HepG2 (cell line): ENCODE measurements around the gene CEP20. TPM values are rescaled to one million over a fixed set of nuclear protein-coding genes. Genes with fewer than 3 reads are reported as not detected.

Experiments
- CBX2 ChIP-seq, 2 experiments: fragments of 200-600 bp in 1 of 2; sonication (generic); formaldehyde crosslinking in 1 of 2; IDR thresholded peaks; 2 replicates each; pipeline versions ENCODE4 v1.7.0 to v1.8.1; 2018 to 2022; ENCODE audit warnings: low read depth in 2 of 2, low read length in 1 of 2, mild to moderate bottlenecking in 1 of 2, missing genetic modification reagents in 1 of 2
- CEBPG ChIP-seq: IDR thresholded peaks from 2 replicates; pipeline ENCODE4 v1.6.1; 2016
- ETV6 ChIP-seq: sonication (generic); formaldehyde crosslinking; conservative IDR thresholded peaks from 2 replicates; pipeline ENCODE4 v1.4.0; 2020; ENCODE audit warnings: missing genetic modification reagents
- ISL2 ChIP-seq: sonication (generic); formaldehyde crosslinking; IDR thresholded peaks from 2 replicates; pipeline ENCODE4 v1.5.0; 2020; ENCODE audit warnings: missing genetic modification reagents
- NFE2L2 ChIP-seq: fragments of 150-350 bp; IDR thresholded peaks from 2 replicates; pipeline ENCODE4 v1.6.1; 2014; ENCODE audit warnings: low read length
- NR2F2 ChIP-seq: IDR thresholded peaks from 2 replicates; pipeline ENCODE4 v1.6.1; 2012; ENCODE audit warnings: low read depth, inconsistent platforms, borderline replicate concordance
- POGZ ChIP-seq: sonication (generic); formaldehyde crosslinking; IDR thresholded peaks from 2 replicates; pipeline ENCODE4 v1.4.0; 2020; ENCODE audit warnings: mild to moderate bottlenecking, missing genetic modification reagents
- RBM39 ChIP-seq: fragments of 200-400 bp; formaldehyde crosslinking; IDR thresholded peaks from one replicate; pipeline ENCODE4 v1.6.1; 2018; ENCODE audit warnings: antibody characterized with exemption, mild to moderate bottlenecking, low read depth, low read length; ENCODE audit not compliant: poor library complexity, severe bottlenecking
- SPEN ChIP-seq: sonication (generic); formaldehyde crosslinking; IDR thresholded peaks from 2 replicates; pipeline ENCODE4 v1.5.1; 2020; ENCODE audit warnings: low read depth, mild to moderate bottlenecking, missing genetic modification reagents
- YEATS2 ChIP-seq: sonication (generic); formaldehyde crosslinking; IDR thresholded peaks from 2 replicates; pipeline ENCODE4 v1.4.0; 2020; ENCODE audit warnings: missing genetic modification reagents, borderline replicate concordance
- ZC3H13 ChIP-seq: sonication (generic); formaldehyde crosslinking; IDR thresholded peaks from 2 replicates; pipeline ENCODE4 v1.8.1; 2023; ENCODE audit warnings: mild to moderate bottlenecking, missing genetic modification reagents, moderate library complexity
- ZNF614 ChIP-seq: IDR thresholded peaks from 2 replicates; pipeline ENCODE4 v1.6.1; 2018; ENCODE audit warnings: missing biosample characterization, missing genetic modification reagents, inconsistent platforms, borderline replicate concordance
- ZNF7 ChIP-seq: IDR thresholded peaks from 2 replicates; pipeline ENCODE4 v1.6.1; 2016; ENCODE audit warnings: missing biosample characterization, missing genetic modification reagents
- ZNF737 ChIP-seq: sonication (generic); formaldehyde crosslinking; IDR thresholded peaks from 2 replicates; pipeline ENCODE4 v1.5.0; 2020; ENCODE audit warnings: missing genetic modification reagents, mild to moderate bottlenecking, borderline replicate concordance
- polyA plus RNA-seq, 8 experiments: library from polyadenylated mRNA; depleted of rRNA in 3 of 8; stranded (reverse) in 7 of 8; unstranded in 1 of 8; fragments of >200 nt; fragmentation: Illumina TruSeq in 4 of 8; extraction: Trizol in 4 of 8; gene quantifications; 2 replicates each; pipeline versions ENCODE4 v1.2.1 to v1.2.3, GENCODE V29; 2011 to 2016; ENCODE audit warnings: low read depth in 4 of 8, missing spikeins in 1 of 8, mixed read lengths in 1 of 8; ENCODE audit not compliant: insufficient read depth in 1 of 8
- total RNA-seq, 5 experiments: library from RNA; depleted of rRNA; stranded (reverse); fragments of >200 nt; fragmentation: Illumina TruSeq; extraction: Trizol; gene quantifications; 2 replicates each; pipeline ENCODE4 v1.2.3, GENCODE V29; 2016; ENCODE audit warnings: low read depth in 1 of 5
- TF ChIP-seq, protein P1 (sequence below): sonication (generic); formaldehyde crosslinking; IDR thresholded peaks from 2 replicates; pipeline ENCODE4 v1.4.0; 2020; ENCODE audit warnings: missing genetic modification reagents, borderline replicate concordance
- TF ChIP-seq, protein P2 (sequence below): sonication (generic); formaldehyde crosslinking; IDR thresholded peaks from 2 replicates; pipeline ENCODE4 v1.5.0; 2020; ENCODE audit warnings: missing genetic modification reagents
- TF ChIP-seq, protein P3 (sequence below): sonication (generic); formaldehyde crosslinking; IDR thresholded peaks from 2 replicates; pipeline ENCODE4 v1.4.0; 2020; ENCODE audit warnings: mild to moderate bottlenecking, missing genetic modification reagents
- TF ChIP-seq, protein P4 (sequence below): sonication (generic); formaldehyde crosslinking; IDR thresholded peaks from 2 replicates; pipeline ENCODE4 v1.8.0; 2022; ENCODE audit warnings: missing genetic modification reagents, mild to moderate bottlenecking, moderate library complexity, borderline replicate concordance
- TF ChIP-seq, protein P5 (sequence below): sonication (generic); formaldehyde crosslinking; IDR thresholded peaks from 2 replicates; pipeline ENCODE4 v1.8.0; 2023; ENCODE audit warnings: mild to moderate bottlenecking, missing genetic modification reagents

CEP20 gene
- total and polyA plus RNA-seq, 2 of the 13 experiments (the other 11 are each of a cell fraction or from before 2014, with no cell fraction given) = 53.0 to 54.1 TPM

DNA sequence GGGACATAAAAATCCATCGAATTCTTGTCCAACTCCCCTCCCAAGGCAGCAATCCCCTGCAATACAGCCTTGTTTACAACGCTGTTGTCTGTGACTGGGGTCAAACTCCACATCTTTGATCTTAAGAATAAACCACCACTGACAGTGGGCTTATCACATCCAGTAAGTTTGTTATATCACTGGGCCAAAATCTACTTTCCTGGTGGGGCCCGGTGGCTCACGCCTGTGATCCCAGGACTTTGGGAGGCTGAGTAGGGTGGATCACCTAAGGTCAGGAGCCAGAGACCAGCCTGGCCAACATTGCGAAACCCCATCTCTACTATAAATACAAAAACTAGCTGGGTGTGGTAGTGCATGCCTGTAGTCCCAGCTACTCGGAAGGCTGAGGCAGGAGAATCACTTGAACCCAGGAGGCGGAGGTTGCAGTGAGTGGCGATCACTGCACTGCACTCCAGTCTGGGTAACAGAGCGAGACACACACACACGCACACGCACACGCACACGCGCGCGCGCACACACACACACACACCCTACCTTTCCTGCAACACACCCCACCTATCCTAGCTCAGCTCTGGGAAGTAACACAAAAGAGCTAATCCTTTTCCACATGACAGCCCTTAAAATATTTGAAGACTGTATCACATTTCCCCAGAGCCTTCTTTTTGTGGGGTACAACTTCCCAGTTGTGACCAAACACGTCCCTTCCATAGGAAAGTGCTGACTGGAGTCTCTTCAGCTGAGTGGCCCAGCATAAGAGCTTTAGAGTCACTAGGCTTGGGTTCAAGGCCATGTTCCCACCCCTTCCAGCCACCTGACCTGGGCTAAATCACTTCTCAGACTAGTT is 40.1 kb upstream of the CEP20 start (continued):
- TF ChIP-seq, protein P1, sequence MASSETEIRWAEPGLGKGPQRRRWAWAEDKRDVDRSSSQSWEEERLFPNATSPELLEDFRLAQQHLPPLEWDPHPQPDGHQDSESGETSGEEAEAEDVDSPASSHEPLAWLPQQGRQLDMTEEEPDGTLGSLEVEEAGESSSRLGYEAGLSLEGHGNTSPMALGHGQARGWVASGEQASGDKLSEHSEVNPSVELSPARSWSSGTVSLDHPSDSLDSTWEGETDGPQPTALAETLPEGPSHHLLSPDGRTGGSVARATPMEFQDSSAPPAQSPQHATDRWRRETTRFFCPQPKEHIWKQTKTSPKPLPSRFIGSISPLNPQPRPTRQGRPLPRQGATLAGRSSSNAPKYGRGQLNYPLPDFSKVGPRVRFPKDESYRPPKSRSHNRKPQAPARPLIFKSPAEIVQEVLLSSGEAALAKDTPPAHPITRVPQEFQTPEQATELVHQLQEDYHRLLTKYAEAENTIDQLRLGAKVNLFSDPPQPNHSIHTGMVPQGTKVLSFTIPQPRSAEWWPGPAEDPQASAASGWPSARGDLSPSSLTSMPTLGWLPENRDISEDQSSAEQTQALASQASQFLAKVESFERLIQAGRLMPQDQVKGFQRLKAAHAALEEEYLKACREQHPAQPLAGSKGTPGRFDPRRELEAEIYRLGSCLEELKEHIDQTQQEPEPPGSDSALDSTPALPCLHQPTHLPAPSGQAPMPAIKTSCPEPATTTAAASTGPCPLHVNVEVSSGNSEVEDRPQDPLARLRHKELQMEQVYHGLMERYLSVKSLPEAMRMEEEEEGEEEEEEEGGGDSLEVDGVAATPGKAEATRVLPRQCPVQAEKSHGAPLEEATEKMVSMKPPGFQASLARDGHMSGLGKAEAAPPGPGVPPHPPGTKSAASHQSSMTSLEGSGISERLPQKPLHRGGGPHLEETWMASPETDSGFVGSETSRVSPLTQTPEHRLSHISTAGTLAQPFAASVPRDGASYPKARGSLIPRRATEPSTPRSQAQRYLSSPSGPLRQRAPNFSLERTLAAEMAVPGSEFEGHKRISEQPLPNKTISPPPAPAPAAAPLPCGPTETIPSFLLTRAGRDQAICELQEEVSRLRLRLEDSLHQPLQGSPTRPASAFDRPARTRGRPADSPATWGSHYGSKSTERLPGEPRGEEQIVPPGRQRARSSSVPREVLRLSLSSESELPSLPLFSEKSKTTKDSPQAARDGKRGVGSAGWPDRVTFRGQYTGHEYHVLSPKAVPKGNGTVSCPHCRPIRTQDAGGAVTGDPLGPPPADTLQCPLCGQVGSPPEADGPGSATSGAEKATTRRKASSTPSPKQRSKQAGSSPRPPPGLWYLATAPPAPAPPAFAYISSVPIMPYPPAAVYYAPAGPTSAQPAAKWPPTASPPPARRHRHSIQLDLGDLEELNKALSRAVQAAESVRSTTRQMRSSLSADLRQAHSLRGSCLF = no peak
- TF ChIP-seq, protein P2, sequence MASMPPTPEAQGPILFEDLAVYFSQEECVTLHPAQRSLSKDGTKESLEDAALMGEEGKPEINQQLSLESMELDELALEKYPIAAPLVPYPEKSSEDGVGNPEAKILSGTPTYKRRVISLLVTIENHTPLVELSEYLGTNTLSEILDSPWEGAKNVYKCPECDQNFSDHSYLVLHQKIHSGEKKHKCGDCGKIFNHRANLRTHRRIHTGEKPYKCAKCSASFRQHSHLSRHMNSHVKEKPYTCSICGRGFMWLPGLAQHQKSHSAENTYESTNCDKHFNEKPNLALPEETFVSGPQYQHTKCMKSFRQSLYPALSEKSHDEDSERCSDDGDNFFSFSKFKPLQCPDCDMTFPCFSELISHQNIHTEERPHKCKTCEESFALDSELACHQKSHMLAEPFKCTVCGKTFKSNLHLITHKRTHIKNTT (CRISPR knock-in tag) = no peak
- TF ChIP-seq ZNF614 (CRISPR knock-in tag) = no peak; the same call in 1 of the 2 replicates
- TF ChIP-seq CBX2 (IDR thresholded peaks at IDR 0.05; ENCODE audit: low read depth, low read length) = no peak
- TF ChIP-seq CBX2 (CRISPR knock-in tag; IDR thresholded peaks at IDR 0.05; ENCODE audit: low read depth) = 0 out of 2 replicates have a peak, but pooled peaks have one; percentile 14
- TF ChIP-seq ISL2 (CRISPR knock-in tag) = no peak
- no peak for TF ChIP-seq RBM39
- TF ChIP-seq ETV6 (CRISPR knock-in tag) = no peak
- TF ChIP-seq, protein P3, sequence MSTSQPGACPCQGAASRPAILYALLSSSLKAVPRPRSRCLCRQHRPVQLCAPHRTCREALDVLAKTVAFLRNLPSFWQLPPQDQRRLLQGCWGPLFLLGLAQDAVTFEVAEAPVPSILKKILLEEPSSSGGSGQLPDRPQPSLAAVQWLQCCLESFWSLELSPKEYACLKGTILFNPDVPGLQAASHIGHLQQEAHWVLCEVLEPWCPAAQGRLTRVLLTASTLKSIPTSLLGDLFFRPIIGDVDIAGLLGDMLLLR = no peak
- TF ChIP-seq, protein P4, sequence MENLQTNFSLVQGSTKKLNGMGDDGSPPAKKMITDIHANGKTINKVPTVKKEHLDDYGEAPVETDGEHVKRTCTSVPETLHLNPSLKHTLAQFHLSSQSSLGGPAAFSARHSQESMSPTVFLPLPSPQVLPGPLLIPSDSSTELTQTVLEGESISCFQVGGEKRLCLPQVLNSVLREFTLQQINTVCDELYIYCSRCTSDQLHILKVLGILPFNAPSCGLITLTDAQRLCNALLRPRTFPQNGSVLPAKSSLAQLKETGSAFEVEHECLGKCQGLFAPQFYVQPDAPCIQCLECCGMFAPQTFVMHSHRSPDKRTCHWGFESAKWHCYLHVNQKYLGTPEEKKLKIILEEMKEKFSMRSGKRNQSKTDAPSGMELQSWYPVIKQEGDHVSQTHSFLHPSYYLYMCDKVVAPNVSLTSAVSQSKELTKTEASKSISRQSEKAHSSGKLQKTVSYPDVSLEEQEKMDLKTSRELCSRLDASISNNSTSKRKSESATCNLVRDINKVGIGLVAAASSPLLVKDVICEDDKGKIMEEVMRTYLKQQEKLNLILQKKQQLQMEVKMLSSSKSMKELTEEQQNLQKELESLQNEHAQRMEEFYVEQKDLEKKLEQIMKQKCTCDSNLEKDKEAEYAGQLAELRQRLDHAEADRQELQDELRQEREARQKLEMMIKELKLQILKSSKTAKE (CRISPR knock-in tag) = no peak
- no peak for TF ChIP-seq ZNF7 (CRISPR knock-in tag)
- TF ChIP-seq, protein P5, sequence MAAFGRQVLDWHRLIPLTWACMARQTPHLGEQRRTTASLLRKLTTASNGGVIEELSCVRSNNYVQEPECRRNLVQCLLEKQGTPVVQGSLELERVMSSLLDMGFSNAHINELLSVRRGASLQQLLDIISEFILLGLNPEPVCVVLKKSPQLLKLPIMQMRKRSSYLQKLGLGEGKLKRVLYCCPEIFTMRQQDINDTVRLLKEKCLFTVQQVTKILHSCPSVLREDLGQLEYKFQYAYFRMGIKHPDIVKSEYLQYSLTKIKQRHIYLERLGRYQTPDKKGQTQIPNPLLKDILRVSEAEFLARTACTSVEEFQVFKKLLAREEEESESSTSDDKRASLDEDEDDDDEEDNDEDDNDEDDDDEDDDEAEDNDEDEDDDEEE (CRISPR knock-in tag) = no peak
- TF ChIP-seq YEATS2 = 0 out of 2 replicates have a peak, but pooled peaks have one; percentile 3
- no peak for TF ChIP-seq ZNF737 (CRISPR knock-in tag)
- TF ChIP-seq POGZ (CRISPR knock-in tag) = peak; percentile 49
- TF ChIP-seq SPEN (CRISPR knock-in tag) = peak; percentile 66
- peak; percentile 97 for TF ChIP-seq CEBPG
- TF ChIP-seq NR2F2 = peak; percentile 41; the same call in 1 of the 2 replicates
- no peak for TF ChIP-seq NFE2L2
- TF ChIP-seq ZC3H13 (CRISPR knock-in tag) = no peak
